GM19043 (cell line): Measurements from ENCODE around the gene IRF5.

ENCODE experiments used
- ATAC-seq: cut with Tn5 transposase; IDR thresholded peaks from one replicate; pipeline ENCODE4 v1.9.1; 2021; ENCODE audit warnings: low read depth; ENCODE audit not compliant: unreplicated experiment

Gene IRF5

GRCh38 chr7:128937647-128938543 lies at the start of gene IRF5:
TSS of gene IRF5 (plus strand) at chr7:128937927. CDS start at chr7:128942082, 4,155 bp downstream.
- ATAC-seq, result no peak

- no peak for ATAC-seq
Observed at GRCh38 chr7:128888039-128888755, 49.5 kb upstream of the IRF5 start.

GRCh38 chr7:128888756-128889095 lies 49.0 kb upstream of the IRF5 start:
- ATAC-seq, result no peak

- ATAC-seq, result no peak
Observed at GRCh38 chr7:128889121-128889520, 48.6 kb upstream of the IRF5 start.

GRCh38 chr7:128890306-128891109 lies 47.2 kb upstream of the IRF5 start:
- ATAC-seq, result no peak

- no peak for ATAC-seq
Observed at GRCh38 chr7:128891110-128891941, 46.4 kb upstream of the IRF5 start.

GRCh38 chr7:128891942-128892269 lies 45.8 kb upstream of the IRF5 start:
- ATAC-seq, result no peak

GRCh38 chr7:128892521-128893250 lies 45.0 kb upstream of the IRF5 start:
- ATAC-seq, result no peak

- ATAC-seq, result no peak
Observed at GRCh38 chr7:128893251-128894100, 44.3 kb upstream of the IRF5 start.

GRCh38 chr7:128894101-128894440 lies 43.7 kb upstream of the IRF5 start:
- ATAC-seq, result no peak

GRCh38 chr7:128895320-128895719 lies 42.4 kb upstream of the IRF5 start:
- ATAC-seq, result no peak

GRCh38 chr7:128899392-128899791 lies 38.3 kb upstream of the IRF5 start:
- ATAC-seq, result no peak

GRCh38 chr7:128900237-128900636 lies 37.5 kb upstream of the IRF5 start:
- no peak for ATAC-seq

- ATAC-seq, result no peak
Observed at GRCh38 chr7:128902761-128903585, 34.8 kb upstream of the IRF5 start.

- no peak for ATAC-seq
Observed at GRCh38 chr7:128903621-128904361, 33.9 kb upstream of the IRF5 start.

GRCh38 chr7:128904381-128905197 lies 33.1 kb upstream of the IRF5 start:
- ATAC-seq, result peak; percentile 57
